ENCODE measurements around the gene CORO7.

CORO7 gene

DNA sequence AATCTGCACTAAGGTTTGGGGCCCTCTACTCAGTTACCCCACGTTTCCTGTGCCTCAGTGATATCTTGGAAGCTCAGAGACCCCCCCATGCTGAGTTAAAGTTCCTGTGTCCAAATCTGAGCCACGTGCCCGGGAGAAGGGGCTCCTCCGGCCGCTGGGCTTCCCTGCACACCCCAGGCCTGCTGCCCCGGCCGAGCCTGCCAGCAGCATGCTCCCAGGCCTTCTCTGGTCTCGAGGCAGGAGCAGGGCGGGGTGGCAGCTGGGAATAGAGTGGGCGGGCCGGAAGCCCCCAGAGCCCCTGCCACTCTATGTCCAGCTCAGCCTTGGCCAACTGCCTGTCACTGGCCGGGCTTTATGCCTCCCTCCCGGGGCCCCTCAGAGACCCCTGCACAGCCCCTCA lies 50.4 kb downstream of the CORO7 start:
- H3K4me3 Mint-ChIP-seq: no peak overlapping the region
- H3K27me3 Mint-ChIP-seq: no peaks in the 10 kb centered on the region
- H3K27ac Mint-ChIP-seq: no peak overlapping the region
- no peaks in the 10 kb centered on the region for H3K9me3 Mint-ChIP-seq
- peaks cover 12% of the 10 kb centered on the region for H3K36me3 Mint-ChIP-seq (ENCODE audit: low read depth)
- no peaks in the 10 kb centered on the region for H3K4me1 Mint-ChIP-seq (ENCODE audit: low read depth)

DNA sequence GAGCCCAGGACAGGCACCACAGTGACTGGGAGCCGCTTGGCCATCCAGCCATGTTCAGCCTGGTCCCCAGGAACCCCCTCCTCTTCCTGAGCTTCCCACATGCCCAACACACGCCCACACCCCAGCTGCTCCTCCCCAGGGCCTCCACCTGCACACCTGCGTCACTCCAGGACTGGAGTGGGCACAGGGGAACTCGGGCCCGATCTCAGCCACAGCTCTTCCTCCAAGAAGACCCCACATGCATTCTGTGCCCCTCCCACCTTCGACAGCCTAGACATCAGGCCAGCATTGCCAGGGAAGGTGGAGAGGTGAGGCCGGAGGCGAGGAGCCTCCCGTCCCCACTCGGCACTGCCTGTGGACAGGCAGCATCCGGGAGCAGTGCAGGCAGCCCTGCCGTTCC lies 50.8 kb downstream of the CORO7 start:
- Mint-ChIP-seq H3K4me1 (ENCODE audit: low read depth) (no peaks in the 10 kb centered on the region), H3K27ac (no peak overlapping the region), H3K9me3 (no peaks in the 10 kb centered on the region), H3K4me3 (no peak overlapping the region), H3K27me3 (no peaks in the 10 kb centered on the region), H3K36me3 (ENCODE audit: low read depth) (peaks cover 12% of the 10 kb centered on the region)

DNA sequence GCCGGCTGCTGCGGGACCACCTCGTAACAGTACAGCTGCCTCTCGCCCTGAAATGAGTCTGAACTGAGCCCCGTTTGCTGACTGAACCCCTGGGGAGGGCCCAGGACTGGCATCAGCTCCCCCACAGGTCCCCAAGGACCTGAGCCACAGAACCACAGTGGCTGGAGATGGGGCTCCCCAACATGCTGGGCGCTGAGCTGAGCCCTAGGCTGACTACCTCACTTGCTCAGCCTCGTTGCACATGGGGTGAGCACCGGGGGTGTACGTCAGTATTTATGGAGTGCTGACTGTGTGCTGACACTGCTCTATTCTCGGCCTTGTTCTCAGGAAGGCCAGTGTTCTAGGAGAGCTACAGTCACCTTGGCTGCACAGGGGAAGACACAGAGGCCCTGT lies 51.4 kb downstream of the CORO7 start:
- Mint-ChIP-seq H3K9me3 (no peaks in the 10 kb centered on the region), H3K4me3 (no peak overlapping the region), H3K36me3 (ENCODE audit: low read depth) (peaks cover 12% of the 10 kb centered on the region), H3K27me3 (no peaks in the 10 kb centered on the region), H3K4me1 (ENCODE audit: low read depth) (no peaks in the 10 kb centered on the region), H3K27ac (no peak overlapping the region)

DNA sequence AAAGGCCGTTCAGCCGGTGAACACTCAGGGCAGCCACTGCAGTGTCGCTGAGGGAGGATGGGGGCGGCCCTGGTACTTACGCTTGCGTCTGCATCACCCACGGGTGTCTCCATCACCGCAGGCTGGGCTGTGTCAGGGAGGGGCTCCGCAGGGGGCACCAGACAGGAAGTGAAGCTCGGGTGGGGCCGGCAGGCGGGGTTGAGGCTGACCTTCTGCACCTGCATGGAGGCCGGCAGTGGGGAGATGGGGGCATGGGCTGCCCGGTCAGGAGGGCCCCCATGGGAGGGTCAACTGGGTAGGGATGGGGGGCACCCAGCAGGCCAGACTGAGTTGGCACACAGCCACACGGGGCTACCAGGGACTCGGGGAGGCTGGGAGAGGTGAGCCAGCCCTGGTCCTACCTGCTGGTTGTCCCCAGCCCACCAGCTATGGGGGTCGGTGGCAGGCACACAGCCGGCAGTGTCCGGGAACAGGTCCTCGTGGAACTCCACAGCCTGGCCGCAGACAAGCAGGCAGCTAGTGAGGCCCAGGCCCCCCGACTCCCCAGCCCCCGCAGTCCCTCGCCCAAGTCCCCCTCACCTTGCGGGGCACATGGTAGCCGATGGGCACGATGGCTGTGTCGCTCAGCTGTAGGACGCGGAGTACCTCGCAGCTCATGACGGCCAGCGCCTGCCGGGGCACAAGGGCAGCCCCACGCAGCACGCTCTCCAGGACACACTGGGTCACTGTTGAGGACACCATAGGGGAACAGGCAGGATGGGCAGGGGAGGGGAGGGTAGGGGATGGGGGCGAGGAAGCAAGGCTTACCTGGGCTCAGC lies 52.0 kb downstream of the CORO7 start:
- H3K27me3 Mint-ChIP-seq: no peaks in the 10 kb centered on the region
- no peaks in the 10 kb centered on the region for H3K4me1 Mint-ChIP-seq (ENCODE audit: low read depth)
- H3K4me3 Mint-ChIP-seq: no peak overlapping the region
- no peaks in the 10 kb centered on the region for H3K9me3 Mint-ChIP-seq
- H3K27ac Mint-ChIP-seq: no peak overlapping the region
- peaks cover 12% of the 10 kb centered on the region for H3K36me3 Mint-ChIP-seq (ENCODE audit: low read depth)

DNA sequence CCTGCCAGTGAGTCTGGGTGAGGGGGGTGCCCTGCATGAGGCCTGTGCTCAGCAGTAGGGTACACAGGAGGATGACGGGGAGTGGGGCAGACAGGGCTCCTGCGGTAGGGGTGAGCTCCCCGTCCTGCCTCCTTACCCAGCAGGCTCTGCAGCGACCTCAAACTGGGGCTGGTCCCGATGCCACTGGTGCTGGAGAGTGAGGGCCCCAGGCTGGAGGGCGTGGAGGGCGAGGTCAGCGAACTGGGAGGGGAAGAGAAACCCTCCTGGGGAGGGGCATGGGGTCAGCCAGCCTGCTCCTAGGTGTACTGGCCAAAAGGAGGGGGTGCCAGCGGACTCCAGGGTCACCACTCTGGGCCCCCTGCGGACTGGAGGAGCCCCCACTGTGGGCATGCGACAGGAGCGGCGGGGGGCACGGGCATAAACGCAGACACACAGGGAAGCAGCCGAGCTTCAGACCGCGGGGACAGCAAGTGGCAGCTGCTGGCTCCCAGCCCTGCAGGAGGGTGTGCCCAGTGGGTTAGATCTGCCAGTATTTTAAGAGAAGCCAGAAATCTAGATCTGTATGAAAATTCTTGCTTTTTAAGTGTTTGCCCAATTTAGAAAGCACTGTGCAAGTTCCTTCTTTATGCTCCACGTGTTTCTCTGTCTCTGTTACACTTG lies 53.8 kb downstream of the CORO7 start:
- no peaks in the 10 kb centered on the region for H3K27me3 Mint-ChIP-seq
- H3K4me3 Mint-ChIP-seq: no peak overlapping the region
- no peak overlapping the region for H3K27ac Mint-ChIP-seq
- no peaks in the 10 kb centered on the region for H3K9me3 Mint-ChIP-seq
- H3K4me1 Mint-ChIP-seq (ENCODE audit: low read depth): no peaks in the 10 kb centered on the region
- peaks cover 14% of the 10 kb centered on the region for H3K36me3 Mint-ChIP-seq (ENCODE audit: low read depth)

DNA sequence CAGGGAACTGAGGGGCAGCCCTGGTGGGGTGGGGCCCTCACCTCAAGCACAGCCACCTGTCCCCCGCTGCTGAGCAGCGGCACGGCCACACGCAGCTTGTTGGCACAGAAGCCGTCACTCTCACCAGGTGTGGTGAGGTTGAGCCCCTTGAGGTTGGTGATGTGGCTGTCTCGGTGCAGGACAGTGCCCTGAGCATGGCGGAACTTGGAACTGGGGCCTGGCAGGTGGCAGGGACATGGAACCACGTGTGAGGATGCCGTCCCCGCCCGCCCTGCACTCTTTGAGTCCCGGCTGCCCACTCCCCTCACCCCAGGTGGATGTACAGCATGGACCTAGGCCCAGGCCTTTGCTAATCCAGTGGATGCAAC lies 54.5 kb downstream of the CORO7 start:
- no peaks in the 10 kb centered on the region for H3K4me1 Mint-ChIP-seq (ENCODE audit: low read depth)
- no peak overlapping the region for H3K4me3 Mint-ChIP-seq
- H3K9me3 Mint-ChIP-seq: no peaks in the 10 kb centered on the region
- no peak overlapping the region for H3K27ac Mint-ChIP-seq
- no peaks in the 10 kb centered on the region for H3K27me3 Mint-ChIP-seq
- H3K36me3 Mint-ChIP-seq (ENCODE audit: low read depth): peaks cover 8% of the 10 kb centered on the region

DNA sequence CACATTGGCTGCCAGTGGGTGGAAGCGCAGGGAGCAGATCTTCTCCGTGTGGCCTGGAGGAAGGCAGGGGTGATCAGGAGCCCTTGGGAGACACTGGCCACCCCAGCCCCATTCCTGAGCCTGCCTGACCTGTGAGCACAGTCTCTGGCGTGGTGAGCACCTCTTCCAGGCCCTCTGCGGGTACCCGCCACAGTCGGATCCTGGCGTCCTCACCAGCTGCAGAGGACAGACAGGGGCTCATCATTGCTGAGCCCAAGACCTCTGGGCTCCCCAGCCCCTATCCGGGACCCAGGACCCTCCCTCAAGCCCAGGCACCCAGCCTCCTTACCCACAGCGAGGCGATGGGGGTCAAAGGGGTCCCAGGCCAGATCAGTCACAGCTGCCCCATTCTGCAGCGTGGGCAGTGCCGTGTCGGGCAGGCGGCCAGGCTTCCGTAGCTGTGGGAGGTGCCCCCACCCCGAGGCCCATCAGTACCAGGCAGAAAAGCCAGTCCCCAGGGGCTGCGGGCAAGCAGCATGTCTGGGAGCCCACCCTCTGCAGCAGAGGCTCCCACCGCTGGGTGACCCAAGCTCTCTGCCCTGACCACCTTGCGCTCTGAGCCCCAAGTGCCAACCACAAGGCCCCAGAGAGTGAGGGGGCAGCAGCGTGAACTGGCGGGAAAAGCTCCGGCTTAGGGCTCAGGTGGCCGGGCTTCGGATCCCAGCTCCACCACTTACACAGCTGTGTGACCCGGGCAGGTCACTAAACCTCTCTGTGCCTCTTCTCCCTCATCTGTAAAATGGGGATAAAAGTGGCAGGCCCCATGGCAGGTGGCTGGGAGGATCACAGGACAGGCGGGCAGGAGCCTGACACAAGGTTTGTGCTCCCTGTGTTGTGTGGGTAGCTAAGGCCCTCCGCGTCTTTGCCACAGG lies 55.1 kb downstream of the CORO7 start:
- Mint-ChIP-seq H3K36me3 (ENCODE audit: low read depth) (peaks cover 8% of the 10 kb centered on the region), H3K4me3 (no peak overlapping the region), H3K9me3 (no peaks in the 10 kb centered on the region), H3K4me1 (ENCODE audit: low read depth) (no peaks in the 10 kb centered on the region), H3K27ac (no peak overlapping the region), H3K27me3 (no peaks in the 10 kb centered on the region)

DNA sequence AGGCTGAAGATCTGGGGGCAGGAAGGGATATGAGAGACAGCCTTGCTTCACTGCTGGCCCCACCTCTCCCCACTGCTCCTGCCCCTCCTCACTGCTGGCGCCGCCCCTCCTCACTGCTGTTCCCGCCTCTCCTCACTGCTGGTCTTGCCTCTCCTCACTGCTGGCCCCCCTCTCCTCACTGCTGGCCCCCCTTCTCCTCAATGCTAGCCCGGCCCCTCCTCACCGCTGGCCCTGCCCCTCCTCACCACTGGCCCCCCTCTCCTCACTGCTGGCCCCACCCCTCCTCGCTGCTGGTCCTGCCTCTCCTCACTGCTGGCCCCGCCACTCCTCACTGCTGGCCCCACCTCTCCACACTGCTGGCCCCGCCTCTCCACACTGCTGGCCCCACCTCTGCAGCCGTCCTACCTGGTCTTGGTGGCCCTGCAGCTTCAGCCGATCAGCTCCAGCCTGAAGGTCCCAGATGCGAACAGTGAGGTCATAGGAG lies 55.8 kb downstream of the CORO7 start:
- no peaks in the 10 kb centered on the region for H3K4me1 Mint-ChIP-seq (ENCODE audit: low read depth)
- no peaks in the 10 kb centered on the region for H3K9me3 Mint-ChIP-seq
- no peak overlapping the region for H3K27ac Mint-ChIP-seq
- H3K27me3 Mint-ChIP-seq: no peaks in the 10 kb centered on the region
- no peak overlapping the region for H3K4me3 Mint-ChIP-seq
- peaks cover 8% of the 10 kb centered on the region for H3K36me3 Mint-ChIP-seq (ENCODE audit: low read depth)

DNA sequence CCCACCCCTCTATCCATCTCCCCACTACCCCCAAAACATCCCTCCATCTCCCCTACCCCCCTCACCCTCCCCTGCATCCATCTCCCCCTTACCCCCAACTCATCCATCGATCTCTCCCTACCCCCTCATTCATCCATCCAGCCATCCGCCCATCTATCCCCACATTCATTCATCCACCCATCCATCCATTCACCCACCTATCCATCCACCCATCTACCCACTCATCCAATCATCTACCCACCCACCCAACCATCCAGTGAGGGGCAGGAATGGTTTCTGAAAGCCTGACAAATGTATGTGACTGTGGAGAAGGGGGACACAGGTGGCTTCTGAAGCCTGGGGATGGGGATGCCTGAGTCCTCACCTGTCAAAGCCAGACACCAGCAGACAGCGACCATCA lies 56.5 kb downstream of the CORO7 start:
- Mint-ChIP-seq H3K9me3 (no peaks in the 10 kb centered on the region), H3K27ac (no peak overlapping the region), H3K4me1 (ENCODE audit: low read depth) (no peaks in the 10 kb centered on the region), H3K4me3 (no peak overlapping the region), H3K27me3 (no peaks in the 10 kb centered on the region), H3K36me3 (ENCODE audit: low read depth) (peaks cover 8% of the 10 kb centered on the region)

DNA sequence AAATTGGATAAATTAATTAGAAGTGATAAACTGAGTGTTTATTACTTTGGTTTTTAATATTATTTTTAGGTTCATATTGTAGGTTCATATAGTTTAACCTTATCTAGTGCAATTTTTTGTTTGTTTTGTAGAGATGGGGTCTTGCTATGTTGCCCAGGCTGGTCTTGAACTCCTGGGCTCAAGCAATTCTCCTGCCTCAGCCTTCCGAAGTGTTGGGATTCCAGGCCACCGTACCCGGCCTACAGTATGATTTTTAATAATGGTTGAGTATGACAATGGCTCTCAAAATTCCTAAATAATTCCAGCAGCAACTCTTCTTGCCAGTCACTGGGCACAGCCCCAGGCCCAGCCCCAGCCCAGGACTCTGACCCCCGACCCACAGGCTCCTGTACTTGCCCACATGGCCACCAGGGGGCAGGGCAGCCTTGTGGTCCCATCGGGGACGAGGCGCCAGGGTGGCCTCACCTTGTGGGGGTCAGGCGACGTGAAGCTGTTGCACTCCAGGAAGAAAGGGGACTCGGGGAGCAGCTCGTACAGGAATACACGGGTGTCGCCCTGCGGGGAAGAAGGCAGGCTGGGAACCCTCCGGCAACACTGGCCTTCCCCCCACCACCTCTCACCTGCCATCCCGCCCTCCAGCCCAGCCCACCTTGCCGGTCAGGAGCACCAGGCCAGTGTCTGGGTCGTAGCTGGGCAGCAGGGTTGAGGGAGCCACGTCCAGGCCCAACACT lies 57.4 kb downstream of the CORO7 start:
- Mint-ChIP-seq H3K27me3 (no peaks in the 10 kb centered on the region), H3K36me3 (ENCODE audit: low read depth) (peaks cover 8% of the 10 kb centered on the region), H3K4me3 (no peak overlapping the region), H3K27ac (no peak overlapping the region), H3K4me1 (ENCODE audit: low read depth) (no peaks in the 10 kb centered on the region), H3K9me3 (no peaks in the 10 kb centered on the region)

DNA sequence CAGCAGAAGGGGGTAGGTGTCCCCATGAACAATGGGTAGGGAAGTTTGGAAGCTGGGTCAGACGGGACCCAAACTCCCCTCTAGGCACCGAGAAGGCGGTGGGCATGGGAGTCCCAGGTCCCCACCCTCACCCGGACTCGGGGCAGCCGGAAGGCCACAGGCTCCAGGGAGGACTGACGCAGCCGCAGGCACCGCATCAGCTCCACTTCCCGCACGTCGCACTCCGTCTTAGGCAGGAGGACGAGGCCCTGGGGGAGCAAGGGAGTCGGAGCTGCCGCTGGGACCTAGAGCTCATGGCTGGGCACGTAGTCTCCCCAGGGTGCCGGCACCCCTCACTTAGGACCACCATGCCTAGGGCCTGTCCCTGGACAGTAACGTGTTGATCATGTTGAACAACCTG lies 58.2 kb downstream of the CORO7 start:
- Mint-ChIP-seq H3K4me3 (no peak overlapping the region), H3K27ac (no peak overlapping the region), H3K4me1 (ENCODE audit: low read depth) (no peaks in the 10 kb centered on the region), H3K9me3 (no peaks in the 10 kb centered on the region), H3K36me3 (ENCODE audit: low read depth) (peaks cover 8% of the 10 kb centered on the region), H3K27me3 (no peaks in the 10 kb centered on the region)

DNA sequence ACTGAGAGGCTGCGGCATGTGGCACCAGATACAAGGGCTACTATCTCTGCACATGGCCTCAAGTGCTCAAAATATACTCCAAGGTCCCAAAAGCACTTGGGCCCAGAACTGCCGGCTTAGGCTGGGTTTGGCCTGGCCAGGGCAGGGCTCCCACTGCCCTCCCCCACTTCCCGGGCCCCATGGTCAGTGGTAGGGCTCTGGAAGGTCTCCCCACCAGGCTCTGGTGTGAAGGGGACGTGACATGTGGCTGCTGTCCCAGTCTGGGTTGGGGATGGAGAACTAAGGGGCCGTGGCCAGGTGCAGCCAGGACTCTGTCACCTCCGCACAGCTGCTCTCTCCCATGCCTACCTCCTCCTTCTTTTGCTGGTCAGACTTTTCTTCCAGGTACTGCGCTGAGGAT lies 59.6 kb downstream of the CORO7 start:
- H3K4me1 Mint-ChIP-seq (ENCODE audit: low read depth): peaks cover 2% of the 10 kb centered on the region
- peaks cover 4% of the 10 kb centered on the region for H3K36me3 Mint-ChIP-seq (ENCODE audit: low read depth)
- H3K27me3 Mint-ChIP-seq: no peaks in the 10 kb centered on the region
- no peak overlapping the region for H3K4me3 Mint-ChIP-seq
- H3K9me3 Mint-ChIP-seq: no peaks in the 10 kb centered on the region
- no peak overlapping the region for H3K27ac Mint-ChIP-seq

DNA sequence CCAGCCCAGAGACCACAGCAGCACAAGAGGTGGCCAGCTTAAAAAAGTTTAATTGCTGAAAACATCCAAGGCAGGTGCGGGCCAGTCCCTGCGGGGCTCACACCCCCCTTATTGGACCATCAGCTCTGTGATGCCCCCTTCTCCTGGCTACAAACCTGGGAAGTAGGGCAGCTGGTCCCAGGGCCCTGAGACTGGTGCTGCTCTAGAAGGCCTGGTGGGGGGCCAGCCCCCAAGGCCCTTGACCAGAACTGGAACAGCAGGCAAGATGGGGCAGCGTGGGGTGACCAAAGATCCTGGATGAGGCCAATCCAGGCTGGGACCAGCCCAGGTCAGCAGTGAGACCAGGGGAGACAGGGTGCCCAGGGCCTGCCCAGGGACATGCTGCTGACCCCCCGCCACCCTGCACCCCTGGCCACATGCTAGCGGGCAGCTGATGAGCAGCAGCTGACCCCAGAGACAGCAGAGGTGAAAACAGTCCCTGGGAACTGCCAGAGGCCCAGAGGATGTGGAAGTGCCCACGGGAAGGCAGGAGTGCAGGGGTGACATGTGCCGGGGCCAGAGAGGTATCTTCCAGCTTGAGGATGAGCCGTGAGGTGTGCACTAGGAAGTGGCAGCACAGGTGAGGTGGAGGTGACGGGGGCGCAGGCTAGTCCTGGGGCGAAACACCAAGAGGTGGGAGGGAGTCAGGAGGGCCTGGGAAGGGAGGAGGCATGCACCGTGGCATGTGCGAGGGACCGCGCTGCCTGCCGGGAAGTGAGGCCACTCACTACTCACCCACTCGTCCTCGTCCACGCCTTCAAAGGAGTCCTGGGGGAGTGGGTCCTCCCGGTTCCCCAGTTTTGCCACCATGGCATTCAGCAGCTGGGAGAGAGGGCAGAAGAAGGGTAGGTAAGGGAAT lies 61.6 kb downstream of the CORO7 start:
- Mint-ChIP-seq H3K27ac (no peak overlapping the region), H3K4me3 (no peak overlapping the region), H3K4me1 (ENCODE audit: low read depth) (peaks cover 14% of the 10 kb centered on the region), H3K9me3 (no peaks in the 10 kb centered on the region), H3K36me3 (ENCODE audit: low read depth) (peaks cover 4% of the 10 kb centered on the region), H3K27me3 (no peaks in the 10 kb centered on the region)

DNA sequence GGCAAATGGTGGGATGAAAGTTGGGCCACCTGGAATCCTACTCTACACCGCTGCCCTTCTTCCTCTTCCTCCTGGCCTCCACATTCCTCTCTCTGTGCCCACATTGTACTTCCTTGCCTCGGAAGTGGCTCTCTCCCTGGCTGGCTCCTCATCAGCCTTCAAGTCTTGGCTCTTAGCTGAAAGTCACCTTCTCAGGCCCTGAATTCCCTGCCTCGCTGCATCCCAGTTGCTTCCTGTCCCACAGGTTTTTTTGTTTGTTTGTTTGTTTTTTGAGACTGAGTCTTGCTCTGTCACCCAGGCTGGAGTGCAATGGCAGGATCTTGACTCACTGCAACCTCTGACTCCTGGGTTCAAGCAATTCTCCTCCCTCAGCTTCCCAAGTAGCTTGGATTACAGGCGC lies 62.7 kb downstream of the CORO7 start:
- no peaks in the 10 kb centered on the region for H3K27me3 Mint-ChIP-seq
- H3K36me3 Mint-ChIP-seq (ENCODE audit: low read depth): no peaks in the 10 kb centered on the region
- no peaks in the 10 kb centered on the region for H3K9me3 Mint-ChIP-seq
- H3K27ac Mint-ChIP-seq: no peak overlapping the region
- H3K4me3 Mint-ChIP-seq: no peak overlapping the region
- H3K4me1 Mint-ChIP-seq (ENCODE audit: low read depth): peaks cover 20% of the 10 kb centered on the region
